ENCODE data around the gene NCOA1. TPM values are rescaled to one million over a fixed set of nuclear protein-coding genes. Genes with fewer than 3 reads are reported as not detected.
A peak's percentile ranks its signal among the peaks of the same experiment; 100 is the strongest.
"Not testable (repeated sequence)": the region's sequence is repeated elsewhere in the genome, so short reads cannot be mapped to it uniquely, and the experiment has no call there.

Gene NCOA1
- total RNA-seq, 1 experiment from 2014 or later: 27.5 TPM

DNA sequence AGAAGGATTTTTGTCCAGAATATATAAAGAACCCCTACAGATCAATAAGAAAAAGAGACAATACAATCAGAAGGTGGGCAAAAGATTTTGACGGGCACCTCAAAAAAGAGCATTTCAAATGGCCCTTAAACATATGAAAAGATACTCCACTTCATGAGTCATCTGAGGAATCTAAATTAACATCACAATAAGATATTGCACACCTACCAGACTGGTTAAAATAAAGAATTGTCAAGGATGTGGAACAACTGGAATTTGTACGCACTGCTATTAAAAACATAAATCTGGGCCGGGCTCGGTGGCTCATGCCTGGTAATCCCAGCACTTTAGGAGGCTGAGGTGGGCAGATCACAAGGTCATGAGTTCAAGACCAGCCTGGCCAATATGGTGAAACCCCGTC is 17.0 kb upstream of the NCOA1 start:
- no peak for DNase-seq (ENCODE audit: low read depth)

DNA sequence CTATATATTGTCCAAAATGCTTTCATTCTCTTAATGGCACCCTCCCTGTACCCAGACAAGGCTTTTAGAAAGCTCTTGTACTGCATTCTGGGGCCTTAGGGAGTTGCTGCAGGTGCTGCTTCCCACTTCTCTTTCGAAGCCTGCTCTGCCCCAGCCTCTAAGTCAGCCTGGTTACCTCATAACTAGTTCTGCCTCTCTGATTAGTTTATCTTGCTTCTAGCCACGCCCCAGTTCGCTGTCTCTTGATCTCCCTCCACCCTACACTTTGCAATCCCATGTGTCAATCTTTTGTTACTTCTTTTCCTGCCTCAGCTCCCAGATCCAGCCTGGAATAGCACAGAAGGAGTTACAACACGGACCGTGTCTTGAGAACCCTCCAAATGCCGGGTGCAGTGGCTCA is 13.8 kb upstream of the NCOA1 start:
- no peak for DNase-seq (ENCODE audit: low read depth)

DNA sequence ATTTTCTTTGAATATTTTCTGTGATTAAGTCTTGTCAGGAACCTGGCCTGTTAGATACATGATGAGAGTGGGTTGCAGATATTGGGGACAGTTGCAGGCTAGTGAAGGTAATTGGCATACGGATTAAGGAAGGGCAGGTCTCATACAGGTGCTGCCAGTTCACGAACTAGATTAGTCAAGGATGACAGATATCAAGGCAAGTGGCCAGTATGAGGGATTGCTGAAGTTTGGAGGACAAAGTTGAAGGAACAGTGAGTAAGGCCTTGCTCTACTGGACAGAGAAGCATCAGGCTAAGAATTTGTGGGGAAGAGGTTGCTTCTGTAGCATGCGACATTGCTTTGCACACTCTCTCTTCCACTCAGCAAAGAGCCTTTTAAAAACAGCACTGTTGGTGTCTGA is 12.8 kb upstream of the NCOA1 start:
- DNase-seq (ENCODE audit: low read depth): no peak

- DNase-seq (ENCODE audit: low read depth): no peak
These were observed 10.8 kb upstream of the NCOA1 start for GRCh38 chr2:24480245-24480644.

DNA sequence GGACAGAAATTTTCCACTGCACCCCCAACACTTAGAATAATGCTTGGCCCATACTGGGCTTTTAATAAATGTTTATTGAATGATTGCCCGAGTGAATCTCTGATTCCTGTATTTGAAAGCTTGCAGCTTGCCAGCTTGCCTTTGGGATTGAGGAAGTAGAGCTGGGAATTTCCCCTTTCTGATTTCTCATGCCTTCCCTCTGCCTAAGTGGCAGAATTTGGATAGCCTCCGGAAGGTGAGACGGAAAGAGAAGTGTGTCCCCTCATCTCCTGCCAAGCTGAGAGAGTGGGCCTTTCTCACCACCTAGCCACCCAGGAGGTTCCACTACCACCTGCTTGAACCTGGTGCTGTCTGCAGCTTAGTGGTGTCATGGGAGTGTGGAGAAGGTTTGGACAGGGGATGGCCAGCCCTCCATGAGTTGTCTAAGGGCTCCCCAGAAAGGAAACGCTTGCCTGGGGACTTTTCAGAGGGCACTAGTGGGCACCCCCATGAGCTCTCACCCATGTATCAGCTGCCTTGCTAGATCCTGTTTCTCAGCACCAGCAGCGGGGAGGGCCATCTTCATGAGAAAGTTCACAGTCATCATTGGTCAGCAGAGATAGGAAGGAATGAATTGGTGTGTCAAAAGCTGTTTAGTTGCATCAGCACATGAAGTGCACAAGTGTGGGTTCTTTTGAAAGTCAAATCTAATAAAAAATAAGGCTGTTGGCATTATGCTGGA is 8.6 kb upstream of the NCOA1 start:
- no peak for DNase-seq (ENCODE audit: low read depth)

- no peak for DNase-seq (ENCODE audit: low read depth)
These were observed 8.1 kb upstream of the NCOA1 start for GRCh38 chr2:24482972-24483300.

DNA sequence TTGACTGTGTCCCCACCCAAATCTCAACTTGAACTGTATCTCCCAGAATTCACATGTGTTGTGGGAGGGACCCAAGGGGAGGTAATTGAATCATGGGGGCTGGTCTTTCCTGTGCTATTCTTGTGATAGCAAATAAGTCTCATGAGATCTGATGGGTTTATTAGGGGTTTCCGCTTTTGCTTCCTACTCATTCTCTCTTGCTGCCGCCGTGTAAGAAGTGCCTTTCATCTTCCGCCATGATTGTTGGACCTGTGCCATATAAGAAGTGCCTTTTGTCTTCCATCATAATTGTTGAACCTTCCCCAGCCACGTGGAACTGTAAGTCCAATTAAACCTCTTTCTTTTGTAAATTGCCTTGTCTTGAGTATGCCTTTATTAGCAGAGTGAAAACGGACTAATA is 6.4 kb upstream of the NCOA1 start:
- not testable (repeated sequence) for DNase-seq (ENCODE audit: low read depth)

DNA sequence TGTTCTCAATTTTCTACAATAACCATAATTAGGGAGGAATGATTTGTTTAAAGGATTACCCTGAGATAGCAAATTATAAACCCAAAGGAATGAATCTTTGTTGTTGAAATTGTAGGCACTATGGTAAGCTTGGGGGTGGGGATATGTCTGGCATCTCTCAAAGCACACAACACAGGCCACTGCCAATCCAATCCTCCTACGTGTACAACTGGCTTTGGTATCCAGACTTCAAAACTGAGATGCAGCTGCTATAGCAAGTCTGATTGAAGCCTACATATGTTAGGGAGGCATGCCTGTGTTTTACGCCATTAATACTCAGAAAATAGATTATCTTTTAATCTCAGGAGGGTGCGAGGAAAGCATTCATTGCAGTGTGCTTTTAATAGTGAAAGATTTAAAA is 5.9 kb upstream of the NCOA1 start:
- peak; percentile 56 for DNase-seq (ENCODE audit: low read depth)

- DNase-seq (ENCODE audit: low read depth): no peak
These were observed 4.3 kb upstream of the NCOA1 start for GRCh38 chr2:24486636-24487205.

GRCh38 chr2:24489465-24490180 is 1.4 kb upstream of the NCOA1 start:
- no peak for DNase-seq (ENCODE audit: low read depth)

DNA sequence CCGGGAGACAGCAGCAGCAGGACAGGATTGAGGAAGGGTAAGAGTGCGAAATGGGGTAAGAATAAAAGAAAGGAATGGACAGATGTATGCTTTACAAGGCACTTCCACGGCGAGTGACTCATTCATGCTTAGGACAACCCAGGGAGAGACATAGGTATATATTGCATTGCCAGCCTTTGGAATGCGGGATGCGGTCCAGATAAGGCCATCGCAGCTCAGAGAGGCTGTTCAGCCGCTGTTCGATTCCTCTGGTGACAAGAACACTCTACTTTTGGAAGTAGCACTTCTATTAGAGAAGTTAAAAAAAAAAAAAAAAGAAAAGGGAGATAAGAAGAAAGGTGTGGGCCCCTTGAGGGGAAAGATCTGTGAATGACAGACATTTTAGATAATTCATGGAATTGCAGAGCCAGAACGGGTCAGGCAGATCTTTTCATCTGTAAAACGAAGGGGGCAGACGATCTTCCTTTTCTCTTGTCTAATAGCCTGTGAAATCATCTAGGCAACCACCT is 819 bp upstream of the NCOA1 start:
- DNase-seq (ENCODE audit: low read depth): peak; percentile 69

DNA sequence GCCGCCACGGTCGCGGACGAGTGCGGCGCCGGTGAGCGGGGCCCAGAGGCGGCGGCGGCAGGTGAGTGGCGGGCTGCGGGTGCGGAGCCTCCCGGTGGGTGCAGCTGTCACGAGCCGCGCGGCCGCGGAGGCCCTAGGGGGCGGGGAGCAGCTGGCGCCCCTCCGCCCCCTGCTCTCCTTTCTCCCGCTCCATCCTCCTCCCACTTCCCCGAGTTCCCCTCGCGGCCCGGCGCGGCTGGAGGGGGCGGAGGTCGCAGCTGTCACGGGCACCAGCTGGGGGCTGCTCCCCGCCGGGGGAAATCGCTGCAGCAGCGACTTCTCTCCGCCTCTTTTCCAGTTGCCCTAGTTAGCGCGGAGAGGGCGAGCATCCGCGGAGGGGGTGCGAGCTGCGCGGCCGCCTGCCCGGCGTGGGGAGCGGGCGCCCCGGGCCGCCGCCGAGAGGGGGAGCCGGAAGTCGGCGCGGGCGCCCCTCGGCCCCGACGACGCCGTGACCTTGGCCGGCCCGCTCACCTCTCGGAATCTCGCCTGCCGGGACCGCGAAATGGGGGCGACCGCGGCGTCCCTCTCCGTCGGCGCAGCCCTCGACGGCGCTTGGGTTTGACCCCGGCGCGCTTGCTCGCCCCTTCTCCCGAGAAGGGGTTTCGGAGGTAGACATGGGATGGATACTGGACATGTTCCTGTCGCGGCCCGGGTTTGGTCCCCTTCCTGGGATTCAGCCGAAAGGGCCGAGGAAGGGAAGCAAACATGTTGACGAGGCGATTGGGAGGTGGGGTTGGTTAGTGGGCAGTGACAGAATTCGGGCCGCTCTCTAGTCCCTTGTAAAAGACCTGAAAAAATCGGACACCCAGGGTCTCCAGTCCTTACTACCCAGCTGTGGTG is 727 bp downstream of the NCOA1 start:
- peak; percentile 80 for DNase-seq (ENCODE audit: low read depth)

DNA sequence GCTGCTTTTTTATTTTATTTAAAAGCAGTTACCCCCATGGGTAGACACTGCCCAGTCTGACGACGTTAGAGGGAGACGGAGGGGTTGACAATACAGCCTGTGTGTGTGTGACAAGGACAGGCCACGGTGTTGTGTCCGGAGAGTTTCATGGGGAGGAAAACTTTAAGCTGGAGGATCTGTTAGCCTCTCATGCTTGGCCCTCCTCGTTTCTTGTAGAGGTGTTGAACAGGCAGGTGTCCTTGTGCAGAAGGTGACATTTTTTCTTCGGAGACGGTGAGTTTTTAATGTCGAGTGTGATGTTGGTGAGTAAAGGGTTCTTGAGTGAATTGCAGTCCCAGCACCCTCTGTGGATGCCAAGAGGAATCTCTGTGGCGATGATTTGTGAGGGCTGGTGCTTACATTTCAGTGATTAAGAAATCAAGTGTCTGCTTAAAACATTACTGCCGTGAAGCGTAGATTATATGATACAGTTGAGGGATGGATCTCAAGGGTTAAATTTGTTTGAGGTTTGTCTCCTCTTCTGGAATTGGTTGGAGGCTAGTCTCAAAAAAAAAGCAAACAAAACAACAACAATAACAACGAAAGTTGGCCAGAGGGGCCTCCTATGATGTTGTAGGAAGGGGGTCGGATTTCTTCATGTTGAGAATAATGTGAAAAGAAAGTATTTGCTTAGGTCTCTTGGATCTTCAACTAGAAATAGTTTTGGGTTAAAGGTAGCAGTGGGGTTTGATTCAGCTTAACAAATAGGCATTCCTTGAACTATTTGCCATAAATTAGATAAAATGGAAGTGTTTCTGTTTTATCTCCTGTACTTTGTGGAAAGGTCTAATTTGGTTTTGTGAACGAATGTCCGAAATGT is 1.6 kb downstream of the NCOA1 start:
- DNase-seq (ENCODE audit: low read depth): peak; percentile 25

DNA sequence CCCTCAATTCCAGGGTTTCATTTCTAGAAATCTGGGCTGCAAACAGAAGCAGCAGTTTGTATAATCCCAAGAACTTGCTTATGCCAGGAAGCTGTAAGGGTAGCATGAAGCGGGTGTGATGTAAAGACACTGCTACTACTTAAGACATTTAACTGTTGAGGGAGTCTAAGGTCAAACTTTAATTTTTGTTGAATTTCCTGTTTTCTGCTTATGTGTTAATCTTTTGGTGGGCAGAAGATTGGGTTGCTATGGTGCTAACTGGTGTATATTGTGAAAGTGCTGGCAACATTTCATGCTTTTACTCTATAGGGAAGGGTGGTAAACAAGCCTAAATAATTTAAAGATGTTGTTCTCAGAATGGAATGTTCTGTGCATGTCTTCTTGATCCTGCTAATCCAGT is 2.7 kb downstream of the NCOA1 start:
- no peak for DNase-seq (ENCODE audit: low read depth)

DNA sequence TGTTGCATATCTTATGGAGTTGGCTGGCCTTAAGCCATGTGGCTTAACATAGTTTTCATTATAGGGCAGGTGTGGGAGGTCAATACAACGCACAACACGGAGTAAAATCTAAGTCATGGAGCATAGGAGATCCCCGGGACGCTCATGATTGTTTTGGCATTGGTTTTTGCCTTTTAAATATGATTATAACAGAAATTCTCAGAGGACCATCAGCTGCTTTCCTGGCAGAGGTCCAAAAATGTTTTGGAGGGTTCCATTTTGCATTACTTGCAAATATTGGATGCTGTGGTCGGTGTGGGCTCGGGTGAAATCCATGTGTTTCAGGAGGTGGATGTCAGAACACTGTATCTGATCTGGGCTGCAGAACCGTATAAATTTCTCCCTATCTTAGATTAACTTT is 3.4 kb downstream of the NCOA1 start:
- no peak for DNase-seq (ENCODE audit: low read depth)

GRCh38 chr2:24495451-24495850 is 4.4 kb downstream of the NCOA1 start:
- DNase-seq (ENCODE audit: low read depth): no peak

GRCh38 chr2:24496959-24497358 is 5.9 kb downstream of the NCOA1 start:
- DNase-seq (ENCODE audit: low read depth): no peak

DNA sequence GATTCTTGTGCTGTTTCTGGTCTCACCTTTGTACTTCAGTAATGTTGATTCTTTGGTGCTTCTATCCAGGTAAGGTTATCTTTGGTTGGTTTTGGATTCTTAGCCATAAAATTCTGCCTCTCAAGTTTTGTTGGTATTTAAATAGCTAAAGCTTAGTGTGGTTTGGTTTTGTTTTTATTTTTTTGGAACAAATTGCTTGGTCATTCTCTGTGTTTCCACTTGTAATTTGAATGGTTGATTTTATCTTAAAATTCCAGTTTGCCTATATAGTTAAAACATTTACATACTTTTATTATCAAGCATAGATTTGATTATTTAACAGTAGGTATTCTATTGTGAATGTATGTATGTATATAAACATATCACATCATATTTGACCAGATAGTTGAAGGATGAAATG is 6.6 kb downstream of the NCOA1 start:
- DNase-seq (ENCODE audit: low read depth): no peak

- DNase-seq (ENCODE audit: low read depth): no peak
These were observed 7.1 kb downstream of the NCOA1 start for GRCh38 chr2:24498121-24498520.

DNA sequence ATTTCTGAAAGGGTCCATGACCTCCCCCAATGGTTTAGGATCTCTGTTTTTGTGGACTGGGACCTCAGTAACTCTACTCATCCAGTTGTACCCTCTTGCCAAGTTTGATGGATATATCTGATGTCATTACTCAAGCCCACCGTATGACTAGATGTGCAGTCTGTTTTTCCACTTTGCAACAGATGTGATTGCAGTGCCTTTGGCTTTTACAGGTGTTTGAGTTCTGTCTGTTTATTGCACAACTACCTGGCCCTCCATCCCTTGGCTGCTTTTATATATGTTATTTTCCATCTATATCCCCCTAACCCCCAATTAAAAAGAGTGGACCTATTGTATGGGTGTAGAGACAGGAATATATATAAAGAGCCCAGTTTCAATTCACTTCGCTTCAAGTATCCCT is 10.8 kb downstream of the NCOA1 start:
- DNase-seq (ENCODE audit: low read depth): no peak

Data from LHCN-M2 (cell line).